Measurements from ENCODE around the gene SUGT1. TPM values are rescaled to one million over a fixed set of nuclear protein-coding genes. Genes with fewer than 3 reads are reported as not detected.

Gene SUGT1
- total and polyA plus RNA-seq, 2 experiments from 2014 or later: 61.3 to 172 TPM

DNA sequence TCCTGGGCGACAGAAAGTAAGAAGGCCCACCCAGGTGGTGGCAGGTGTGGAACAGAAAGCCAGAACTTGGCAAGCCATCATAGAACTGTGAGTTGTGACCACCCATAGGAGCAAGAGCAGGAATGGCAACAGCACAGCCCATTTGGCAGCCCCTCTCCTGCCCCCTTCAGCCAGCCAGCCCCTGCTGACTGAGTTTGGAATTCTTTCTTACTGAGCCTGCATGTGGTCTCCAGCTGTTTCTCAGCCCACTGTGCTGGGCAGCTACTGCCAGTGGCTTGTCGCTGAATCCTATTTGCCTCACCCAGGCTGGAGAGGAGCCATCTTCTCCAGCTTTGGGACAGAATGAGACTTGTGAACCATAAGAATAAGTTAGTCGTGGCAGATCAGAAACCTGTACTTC lies 58.6 kb downstream of the SUGT1 start:
- H3K4me1 ChIP-seq (ENCODE audit: insufficient read depth): no peaks in the 10 kb centered on the region
- no peak overlapping the region for H3K27ac ChIP-seq (ENCODE audit: low read depth)
- DNase-seq (ENCODE audit: low spot score) (peak; percentile 23), ATAC-seq (peak; percentile 90)
- Mint-ChIP-seq H3K4me3 (no peak overlapping the region), H3K4me1 (peaks cover 33% of the 10 kb centered on the region), H3K36me3 (ENCODE audit: low read depth) (peaks cover 24% of the 10 kb centered on the region; the same call in 2 of the 3 replicates), H3K9me3 (peaks cover 6% of the 10 kb centered on the region; the same call in 2 of the 3 replicates), H3K27ac (no peak overlapping the region), H3K27me3 (ENCODE audit: insufficient read depth, low read depth, poor library complexity) (no peaks in the 10 kb centered on the region)
- peaks cover 5% of the 10 kb centered on the region; the same call in 1 of the 2 replicates for H3K36me3 ChIP-seq (ENCODE audit: insufficient read depth)
- no peaks in the 10 kb centered on the region for H4K20me1 ChIP-seq (replicated peaks; ENCODE audit: insufficient read depth)
- H2AFZ ChIP-seq: no peak overlapping the region
- no peak for TF ChIP-seq JUNB (IDR thresholded peaks at IDR 0.05; ENCODE audit: unreplicated experiment)
- no peak for TF ChIP-seq ZNF114 (CRISPR knock-in tag; IDR thresholded peaks at IDR 0.05)
- TF ChIP-seq, protein P1, sequence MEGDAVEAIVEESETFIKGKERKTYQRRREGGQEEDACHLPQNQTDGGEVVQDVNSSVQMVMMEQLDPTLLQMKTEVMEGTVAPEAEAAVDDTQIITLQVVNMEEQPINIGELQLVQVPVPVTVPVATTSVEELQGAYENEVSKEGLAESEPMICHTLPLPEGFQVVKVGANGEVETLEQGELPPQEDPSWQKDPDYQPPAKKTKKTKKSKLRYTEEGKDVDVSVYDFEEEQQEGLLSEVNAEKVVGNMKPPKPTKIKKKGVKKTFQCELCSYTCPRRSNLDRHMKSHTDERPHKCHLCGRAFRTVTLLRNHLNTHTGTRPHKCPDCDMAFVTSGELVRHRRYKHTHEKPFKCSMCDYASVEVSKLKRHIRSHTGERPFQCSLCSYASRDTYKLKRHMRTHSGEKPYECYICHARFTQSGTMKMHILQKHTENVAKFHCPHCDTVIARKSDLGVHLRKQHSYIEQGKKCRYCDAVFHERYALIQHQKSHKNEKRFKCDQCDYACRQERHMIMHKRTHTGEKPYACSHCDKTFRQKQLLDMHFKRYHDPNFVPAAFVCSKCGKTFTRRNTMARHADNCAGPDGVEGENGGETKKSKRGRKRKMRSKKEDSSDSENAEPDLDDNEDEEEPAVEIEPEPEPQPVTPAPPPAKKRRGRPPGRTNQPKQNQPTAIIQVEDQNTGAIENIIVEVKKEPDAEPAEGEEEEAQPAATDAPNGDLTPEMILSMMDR (conservative IDR thresholded peaks at IDR 0.05; ENCODE audit: low read depth in 2 of 2): no peak
- no peak for TF ChIP-seq EZH2 (IDR thresholded peaks at IDR 0.05; ENCODE audit: low read depth, unreplicated experiment)
- no peak for TF ChIP-seq CREB1 (CRISPR knock-in tag; IDR thresholded peaks at IDR 0.05; ENCODE audit: low read depth)
- TF ChIP-seq ZNF331 (CRISPR knock-in tag; IDR thresholded peaks at IDR 0.05; ENCODE audit: low read depth): no peak
- TF ChIP-seq EZH2phosphoT487 (IDR thresholded peaks at IDR 0.05; ENCODE audit: unreplicated experiment): no peak
- no peak for TF ChIP-seq NANOG (IDR thresholded peaks at IDR 0.05; ENCODE audit: borderline replicate concordance)
- TF ChIP-seq STAT1 (IDR thresholded peaks at IDR 0.05; ENCODE audit: unreplicated experiment): no peak
- TF ChIP-seq, protein P2, sequence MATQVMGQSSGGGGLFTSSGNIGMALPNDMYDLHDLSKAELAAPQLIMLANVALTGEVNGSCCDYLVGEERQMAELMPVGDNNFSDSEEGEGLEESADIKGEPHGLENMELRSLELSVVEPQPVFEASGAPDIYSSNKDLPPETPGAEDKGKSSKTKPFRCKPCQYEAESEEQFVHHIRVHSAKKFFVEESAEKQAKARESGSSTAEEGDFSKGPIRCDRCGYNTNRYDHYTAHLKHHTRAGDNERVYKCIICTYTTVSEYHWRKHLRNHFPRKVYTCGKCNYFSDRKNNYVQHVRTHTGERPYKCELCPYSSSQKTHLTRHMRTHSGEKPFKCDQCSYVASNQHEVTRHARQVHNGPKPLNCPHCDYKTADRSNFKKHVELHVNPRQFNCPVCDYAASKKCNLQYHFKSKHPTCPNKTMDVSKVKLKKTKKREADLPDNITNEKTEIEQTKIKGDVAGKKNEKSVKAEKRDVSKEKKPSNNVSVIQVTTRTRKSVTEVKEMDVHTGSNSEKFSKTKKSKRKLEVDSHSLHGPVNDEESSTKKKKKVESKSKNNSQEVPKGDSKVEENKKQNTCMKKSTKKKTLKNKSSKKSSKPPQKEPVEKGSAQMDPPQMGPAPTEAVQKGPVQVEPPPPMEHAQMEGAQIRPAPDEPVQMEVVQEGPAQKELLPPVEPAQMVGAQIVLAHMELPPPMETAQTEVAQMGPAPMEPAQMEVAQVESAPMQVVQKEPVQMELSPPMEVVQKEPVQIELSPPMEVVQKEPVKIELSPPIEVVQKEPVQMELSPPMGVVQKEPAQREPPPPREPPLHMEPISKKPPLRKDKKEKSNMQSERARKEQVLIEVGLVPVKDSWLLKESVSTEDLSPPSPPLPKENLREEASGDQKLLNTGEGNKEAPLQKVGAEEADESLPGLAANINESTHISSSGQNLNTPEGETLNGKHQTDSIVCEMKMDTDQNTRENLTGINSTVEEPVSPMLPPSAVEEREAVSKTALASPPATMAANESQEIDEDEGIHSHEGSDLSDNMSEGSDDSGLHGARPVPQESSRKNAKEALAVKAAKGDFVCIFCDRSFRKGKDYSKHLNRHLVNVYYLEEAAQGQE (IDR thresholded peaks at IDR 0.05; ENCODE audit: unreplicated experiment): no peak
- TF ChIP-seq, protein P3, sequence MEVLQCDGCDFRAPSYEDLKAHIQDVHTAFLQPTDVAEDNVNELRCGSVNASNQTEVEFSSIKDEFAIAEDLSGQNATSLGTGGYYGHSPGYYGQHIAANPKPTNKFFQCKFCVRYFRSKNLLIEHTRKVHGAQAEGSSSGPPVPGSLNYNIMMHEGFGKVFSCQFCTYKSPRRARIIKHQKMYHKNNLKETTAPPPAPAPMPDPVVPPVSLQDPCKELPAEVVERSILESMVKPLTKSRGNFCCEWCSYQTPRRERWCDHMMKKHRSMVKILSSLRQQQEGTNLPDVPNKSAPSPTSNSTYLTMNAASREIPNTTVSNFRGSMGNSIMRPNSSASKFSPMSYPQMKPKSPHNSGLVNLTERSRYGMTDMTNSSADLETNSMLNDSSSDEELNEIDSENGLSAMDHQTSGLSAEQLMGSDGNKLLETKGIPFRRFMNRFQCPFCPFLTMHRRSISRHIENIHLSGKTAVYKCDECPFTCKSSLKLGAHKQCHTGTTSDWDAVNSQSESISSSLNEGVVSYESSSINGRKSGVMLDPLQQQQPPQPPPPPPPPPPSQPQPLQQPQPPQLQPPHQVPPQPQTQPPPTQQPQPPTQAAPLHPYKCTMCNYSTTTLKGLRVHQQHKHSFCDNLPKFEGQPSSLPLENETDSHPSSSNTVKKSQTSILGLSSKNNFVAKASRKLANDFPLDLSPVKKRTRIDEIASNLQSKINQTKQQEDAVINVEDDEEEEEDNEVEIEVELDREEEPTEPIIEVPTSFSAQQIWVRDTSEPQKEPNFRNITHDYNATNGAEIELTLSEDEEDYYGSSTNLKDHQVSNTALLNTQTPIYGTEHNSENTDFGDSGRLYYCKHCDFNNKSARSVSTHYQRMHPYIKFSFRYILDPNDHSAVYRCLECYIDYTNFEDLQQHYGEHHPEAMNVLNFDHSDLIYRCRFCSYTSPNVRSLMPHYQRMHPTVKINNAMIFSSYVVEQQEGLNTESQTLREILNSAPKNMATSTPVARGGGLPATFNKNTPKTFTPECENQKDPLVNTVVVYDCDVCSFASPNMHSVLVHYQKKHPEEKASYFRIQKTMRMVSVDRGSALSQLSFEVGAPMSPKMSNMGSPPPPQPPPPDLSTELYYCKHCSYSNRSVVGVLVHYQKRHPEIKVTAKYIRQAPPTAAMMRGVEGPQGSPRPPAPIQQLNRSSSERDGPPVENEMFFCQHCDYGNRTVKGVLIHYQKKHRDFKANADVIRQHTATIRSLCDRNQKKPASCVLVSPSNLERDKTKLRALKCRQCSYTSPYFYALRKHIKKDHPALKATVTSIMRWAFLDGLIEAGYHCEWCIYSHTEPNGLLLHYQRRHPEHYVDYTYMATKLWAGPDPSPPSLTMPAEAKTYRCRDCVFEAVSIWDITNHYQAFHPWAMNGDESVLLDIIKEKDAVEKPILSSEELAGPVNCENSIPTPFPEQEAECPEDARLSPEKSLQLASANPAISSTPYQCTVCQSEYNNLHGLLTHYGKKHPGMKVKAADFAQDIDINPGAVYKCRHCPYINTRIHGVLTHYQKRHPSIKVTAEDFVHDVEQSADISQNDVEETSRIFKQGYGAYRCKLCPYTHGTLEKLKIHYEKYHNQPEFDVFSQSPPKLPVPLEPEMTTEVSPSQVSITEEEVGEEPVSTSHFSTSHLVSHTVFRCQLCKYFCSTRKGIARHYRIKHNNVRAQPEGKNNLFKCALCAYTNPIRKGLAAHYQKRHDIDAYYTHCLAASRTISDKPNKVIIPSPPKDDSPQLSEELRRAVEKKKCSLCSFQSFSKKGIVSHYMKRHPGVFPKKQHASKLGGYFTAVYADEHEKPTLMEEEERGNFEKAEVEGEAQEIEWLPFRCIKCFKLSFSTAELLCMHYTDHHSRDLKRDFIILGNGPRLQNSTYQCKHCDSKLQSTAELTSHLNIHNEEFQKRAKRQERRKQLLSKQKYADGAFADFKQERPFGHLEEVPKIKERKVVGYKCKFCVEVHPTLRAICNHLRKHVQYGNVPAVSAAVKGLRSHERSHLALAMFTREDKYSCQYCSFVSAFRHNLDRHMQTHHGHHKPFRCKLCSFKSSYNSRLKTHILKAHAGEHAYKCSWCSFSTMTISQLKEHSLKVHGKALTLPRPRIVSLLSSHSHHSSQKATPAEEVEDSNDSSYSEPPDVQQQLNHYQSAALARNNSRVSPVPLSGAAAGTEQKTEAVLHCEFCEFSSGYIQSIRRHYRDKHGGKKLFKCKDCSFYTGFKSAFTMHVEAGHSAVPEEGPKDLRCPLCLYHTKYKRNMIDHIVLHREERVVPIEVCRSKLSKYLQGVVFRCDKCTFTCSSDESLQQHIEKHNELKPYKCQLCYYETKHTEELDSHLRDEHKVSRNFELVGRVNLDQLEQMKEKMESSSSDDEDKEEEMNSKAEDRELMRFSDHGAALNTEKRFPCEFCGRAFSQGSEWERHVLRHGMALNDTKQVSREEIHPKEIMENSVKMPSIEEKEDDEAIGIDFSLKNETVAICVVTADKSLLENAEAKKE (CRISPR knock-in tag; IDR thresholded peaks at IDR 0.05): no peak
- no peak for TF ChIP-seq POLR2AphosphoS5 (IDR thresholded peaks at IDR 0.05; ENCODE audit: low read depth)
- H3F3A ChIP-seq (replicated peaks; ENCODE audit: low read depth): no peaks in the 10 kb centered on the region
- no peak overlapping the region for H3K4me3 ChIP-seq
- H3K9me2 ChIP-seq (ENCODE audit: insufficient read depth): no peaks in the 10 kb centered on the region
- H3K4me2 ChIP-seq: no peak overlapping the region
- no peaks in the 10 kb centered on the region for H3K79me2 ChIP-seq (replicated peaks; ENCODE audit: insufficient read depth)
- no peaks in the 10 kb centered on the region for H3K27me3 ChIP-seq (ENCODE audit: insufficient read depth)

All from GM23338 (cell line).